ENCODE results near the gene SLC2A2.

The SLC2A2 gene

DNA sequence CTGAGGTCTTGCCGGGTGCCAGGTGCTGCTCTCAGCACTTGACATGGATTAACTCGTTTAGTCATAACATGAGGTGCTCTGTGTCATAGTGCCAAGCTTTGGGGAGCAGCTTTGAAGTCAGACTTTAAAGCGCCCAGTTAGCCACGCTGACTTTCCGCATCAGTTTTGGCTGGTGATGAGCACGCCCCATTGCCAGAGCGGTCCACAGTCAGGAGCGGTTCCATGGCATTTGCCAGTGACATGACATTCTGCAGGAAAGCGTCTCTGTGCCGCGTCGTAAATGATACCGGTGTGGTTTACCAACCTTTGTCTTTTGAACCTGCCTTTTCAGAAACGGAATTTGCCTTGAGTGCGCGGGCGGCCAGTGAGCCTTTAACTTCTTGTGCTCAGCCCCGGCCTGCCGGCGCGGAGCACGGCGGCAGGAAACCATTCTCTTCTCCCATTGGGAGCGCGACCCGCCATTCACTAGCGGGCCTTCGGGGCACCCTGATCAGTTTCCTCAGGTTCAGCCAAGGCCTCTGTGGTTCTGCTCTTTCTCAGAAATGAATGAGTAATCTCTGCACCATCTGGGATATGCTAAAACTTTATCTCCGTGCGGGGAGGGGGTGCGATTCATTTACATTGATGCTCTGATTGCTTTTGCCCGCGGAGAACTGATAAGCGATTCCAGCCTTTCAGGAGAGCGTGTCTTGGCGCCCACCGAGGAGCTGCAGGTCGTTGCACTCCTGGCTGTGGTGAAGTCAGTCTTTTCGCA, 1.7 kb upstream of the SLC2A2 start:
- peak; percentile 74 for DNase-seq

DNA sequence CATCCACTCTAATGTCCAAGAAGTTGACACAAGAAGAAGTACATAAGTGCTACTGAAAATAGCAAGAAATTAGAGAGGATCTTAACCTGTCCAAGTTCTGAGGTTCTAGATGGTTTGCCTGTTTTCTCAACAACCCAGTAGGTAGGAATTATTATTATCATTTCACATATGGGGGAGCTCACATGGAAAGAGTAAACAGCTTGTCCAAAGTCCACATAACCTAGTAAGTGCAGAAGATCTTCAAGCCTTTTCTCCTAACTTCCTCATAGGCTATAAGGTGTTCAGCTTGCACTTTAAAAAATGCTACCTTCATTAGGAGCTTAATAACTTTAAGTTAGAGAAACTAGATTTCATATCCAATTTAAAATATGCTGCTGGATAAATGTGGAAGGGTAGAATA, 3.0 kb downstream of the SLC2A2 start:
- DNase-seq = no peak

DNA sequence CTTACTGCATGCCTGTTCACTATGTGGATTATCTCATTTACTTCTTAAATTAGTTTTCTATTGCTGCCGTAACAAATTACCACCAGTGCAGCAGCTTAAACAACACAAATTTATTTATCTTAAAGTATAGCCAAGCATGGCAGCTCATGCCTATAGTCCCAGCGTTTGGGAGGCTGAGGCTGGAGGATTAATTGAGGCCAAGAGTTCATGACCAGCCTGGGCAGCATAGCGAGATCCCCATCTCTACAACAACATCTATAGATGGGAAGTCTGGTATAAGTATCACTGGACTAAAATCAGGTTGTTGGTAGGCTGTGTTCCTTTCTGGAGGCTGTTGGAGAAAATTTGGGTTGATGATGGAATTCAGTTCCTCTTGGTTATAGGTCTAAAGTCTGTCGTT, 5.1 kb downstream of the SLC2A2 start:
- no peak for DNase-seq

DNA sequence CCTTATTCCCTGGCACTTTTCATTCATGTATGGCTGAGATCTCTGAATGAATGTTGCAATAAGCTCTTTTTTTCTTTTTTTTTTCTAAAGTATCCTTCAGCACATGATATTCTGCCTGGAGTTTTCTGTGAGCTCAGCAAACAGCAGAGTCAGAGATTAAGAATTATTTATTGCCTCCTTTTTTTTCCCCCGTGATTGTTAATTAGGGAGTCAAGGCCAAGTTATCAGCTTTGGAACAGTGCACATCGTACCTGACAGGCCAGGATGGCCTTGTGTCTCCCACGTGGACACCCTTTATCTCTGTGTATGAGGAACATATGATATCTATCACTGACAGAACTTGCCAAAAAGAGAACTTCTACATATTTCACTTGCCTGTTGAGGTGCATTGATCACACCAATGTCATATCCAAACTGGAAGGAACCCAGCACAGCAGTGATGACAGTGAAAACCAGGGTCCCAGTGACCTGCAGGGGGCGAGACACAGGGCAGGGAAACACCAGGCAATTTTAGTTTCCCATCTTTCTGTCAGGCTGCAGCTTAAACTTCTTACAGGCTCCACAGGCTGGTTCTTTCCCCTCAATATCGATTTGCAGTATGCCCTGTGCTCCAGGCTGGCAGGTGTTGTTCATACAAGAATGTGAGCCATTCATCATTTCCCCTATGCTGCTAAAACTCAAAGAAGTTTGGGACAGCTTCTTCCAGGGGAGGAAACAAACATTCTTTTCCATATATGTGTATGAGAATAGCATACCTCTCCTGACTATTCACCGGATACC, 8.2 kb downstream of the SLC2A2 start:
- no peak for DNase-seq

GRCh38 chr3:171013822-171014748, 12.4 kb downstream of the SLC2A2 start:
- no peak for DNase-seq

GRCh38 chr3:171011873-171012336, 14.6 kb downstream of the SLC2A2 start:
- DNase-seq = no peak

DNA sequence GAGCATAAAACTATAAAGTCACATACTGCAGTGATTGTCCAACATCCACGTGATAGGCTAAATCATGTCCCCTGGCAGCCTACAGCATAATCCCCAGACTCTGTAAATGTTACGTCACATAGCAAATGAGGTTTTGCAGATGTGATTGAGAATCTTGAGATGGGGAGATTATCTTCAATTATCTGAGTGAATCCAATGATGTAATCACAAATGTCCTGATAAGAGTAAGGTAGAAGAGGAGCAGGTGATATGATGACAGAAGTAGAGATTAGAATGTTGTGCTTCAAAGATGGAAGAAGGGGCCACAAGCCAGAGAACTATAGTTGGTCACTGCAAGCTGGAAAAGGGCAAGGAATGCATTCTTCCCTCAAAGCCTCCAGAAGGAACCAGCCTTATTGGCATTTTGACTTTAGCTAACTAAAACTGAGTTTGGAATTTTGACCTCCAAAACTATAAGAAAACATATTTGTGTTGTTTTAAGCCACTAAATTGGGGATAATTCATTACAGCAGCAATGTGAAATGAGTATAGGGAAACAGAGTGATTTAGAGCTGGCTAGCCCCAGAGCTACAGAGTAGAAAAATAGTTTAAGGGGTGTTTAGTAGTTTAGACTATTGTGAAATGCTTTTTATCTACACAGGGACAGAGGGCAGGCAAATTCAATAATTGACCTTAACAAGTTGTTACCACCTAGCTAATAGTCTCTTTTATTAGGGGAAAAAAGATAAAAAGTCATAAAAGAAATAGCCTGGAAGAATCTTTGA, 15.2 kb downstream of the SLC2A2 start:
- DNase-seq = no peak

DNA sequence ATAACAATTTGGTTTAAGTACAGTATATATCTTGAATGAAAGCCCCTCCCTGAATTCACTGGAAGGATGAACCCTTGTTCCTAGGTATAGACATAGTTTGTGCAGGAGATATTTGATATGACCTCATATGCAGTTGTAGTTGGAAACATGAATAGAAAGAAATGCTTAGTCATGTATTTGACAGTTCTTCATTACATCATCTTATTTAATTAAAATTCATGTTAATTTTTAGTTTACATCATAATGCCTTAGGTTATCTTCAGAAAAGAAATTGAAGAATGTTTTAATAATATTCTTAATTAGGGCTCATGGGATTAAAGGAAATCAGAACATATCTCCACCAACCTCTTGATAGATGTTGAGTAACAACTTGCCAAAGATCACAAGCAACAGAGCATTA, 19.2 kb downstream of the SLC2A2 start:
- DNase-seq = no peak

DNA sequence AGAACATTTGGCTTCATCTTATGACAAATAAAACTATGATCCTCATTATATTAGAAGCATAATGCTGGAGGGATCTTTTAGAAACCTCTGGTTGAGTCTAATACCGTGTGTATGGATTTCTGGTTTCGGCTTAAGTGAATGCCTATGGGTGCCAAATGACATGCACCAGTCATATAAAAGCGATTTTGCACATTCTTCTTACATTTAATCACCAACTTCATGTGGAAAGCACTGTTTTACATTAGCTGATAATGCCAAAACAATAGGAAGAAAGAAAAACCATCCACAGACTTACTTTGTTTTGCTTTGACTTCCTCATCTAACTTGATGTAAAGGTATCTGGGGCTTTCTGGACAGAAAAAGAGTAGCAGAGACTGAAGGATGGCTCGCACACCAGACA, 20.9 kb downstream of the SLC2A2 start:
- no peak for DNase-seq

DNA sequence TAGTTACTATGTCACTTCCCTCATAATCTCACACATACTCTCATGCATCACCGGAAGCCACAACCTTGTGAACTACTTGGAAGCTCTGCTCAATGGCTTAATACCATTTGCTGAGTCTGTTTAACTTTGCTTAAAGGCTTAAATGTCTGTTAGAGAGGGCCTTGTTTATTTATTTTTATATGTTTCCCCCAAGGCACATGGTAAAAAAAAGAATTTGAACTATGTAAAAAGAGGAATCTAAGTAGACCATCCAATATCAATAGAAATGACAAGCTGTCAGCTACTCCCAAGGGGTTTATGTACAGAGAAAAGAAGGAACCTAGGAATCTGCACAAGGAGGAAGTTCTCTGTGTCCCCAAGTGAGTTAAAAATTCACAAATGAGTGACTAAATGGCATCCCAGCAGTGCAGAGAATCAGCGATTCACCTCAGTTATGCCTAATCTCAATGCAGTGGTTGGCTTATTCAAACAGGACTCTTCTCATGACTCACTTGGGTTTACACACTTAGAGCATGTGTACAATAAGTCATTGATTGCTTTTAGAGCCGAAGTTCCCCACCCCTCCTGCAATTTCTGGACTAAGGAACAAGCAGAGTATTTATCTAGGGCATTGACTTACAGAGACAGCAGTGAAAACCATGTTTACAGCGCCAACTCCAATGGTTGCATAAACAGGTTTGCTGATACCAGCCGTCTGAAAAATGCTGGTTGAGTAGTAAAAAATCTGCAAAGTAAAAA, 24.4 kb downstream of the SLC2A2 start:
- DNase-seq = no peak

- DNase-seq = no peak
Observed at GRCh38 chr3:171001250-171001893, 25.1 kb downstream of the SLC2A2 start.

DNA sequence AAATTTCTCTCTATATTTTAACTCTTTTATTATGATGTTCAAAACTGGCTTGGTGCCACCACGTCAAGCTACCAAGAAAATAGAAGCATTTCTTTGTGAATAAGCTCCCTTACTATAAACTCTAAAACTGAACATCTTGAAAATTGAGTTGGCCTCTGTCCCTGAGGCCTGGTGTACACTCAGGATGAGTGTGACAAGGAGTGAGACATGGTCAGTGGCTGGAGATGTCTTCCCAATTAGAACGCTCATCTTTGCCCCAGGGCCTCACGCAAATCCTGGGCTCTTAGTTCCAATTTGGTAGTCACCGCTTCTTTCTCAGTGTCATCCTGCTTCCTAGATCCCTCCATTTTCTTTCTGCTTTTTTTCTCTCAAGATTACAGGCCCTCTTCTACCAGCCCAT, 26.2 kb downstream of the SLC2A2 start:
- DNase-seq = no peak

DNA sequence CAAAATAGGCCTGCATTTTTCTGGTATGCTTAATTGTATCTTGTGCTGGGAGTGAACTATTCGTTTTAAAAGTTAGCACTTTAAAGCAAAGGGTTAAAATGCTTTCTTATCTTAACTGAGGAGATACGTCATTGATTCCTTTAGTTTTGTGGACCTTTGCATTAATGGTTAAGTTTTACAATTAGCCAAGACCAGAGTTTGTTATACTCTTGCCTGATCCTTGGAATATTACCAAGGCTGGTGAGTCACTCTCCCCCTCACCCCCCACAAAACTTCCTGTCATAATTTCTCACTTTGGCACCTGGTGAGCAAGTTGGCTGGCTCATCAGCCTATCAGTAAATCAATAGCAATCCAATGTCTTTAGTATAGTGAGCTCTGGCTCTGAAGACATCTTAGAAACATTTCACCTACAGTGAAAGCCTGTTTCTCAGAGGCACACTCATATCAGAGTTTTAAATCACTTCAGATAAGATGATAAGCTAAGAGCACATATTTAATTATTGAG, 26.7 kb downstream of the SLC2A2 start:
- DNase-seq = no peak

DNA sequence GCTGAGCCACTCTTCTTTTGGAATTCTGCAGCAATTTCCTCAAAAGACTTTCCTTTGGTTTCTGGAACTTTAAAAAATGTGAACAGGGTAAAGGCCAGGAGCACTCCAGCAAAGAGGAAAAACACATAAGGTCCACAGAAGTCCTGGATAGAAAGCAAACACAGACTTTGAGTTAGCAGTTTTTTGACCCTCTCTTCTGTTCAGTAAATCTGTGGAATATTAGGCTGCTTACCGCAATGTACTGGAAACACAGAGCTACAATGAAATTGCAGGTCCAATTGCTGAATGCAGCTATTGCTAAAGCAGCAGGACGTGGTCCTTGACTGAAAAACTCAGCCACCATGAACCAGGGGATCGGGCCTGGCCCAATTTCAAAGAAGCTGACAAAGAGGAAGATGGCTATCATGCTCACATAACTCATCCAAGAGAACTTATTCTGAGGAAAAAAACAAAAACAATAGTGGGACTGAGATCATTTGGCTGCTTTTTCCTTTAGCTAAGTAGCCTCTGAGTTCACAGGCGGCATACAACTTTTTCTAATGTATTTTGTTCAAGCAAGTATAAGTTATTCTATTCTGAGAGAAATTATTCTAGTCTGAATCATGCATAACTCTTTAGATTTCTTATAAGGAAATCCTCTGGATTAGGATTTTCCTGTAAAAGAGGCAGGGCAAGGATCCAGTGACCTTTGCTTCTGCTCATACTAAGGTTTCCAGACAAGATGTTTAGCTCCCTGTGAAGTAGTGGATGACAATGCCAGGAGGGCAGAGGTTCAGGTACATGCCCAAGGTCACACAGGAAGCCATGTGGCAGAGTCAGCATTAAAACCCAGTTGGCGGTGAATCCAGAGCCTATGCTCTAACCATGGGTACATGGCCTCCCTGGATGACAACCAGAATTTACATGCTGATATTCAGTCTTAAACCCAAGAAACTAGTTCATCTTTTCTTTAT, 28.3 kb downstream of the SLC2A2 start:
- no peak for DNase-seq

GRCh38 chr3:170992854-170993253, 33.7 kb downstream of the SLC2A2 start:
- DNase-seq = no peak

DNA sequence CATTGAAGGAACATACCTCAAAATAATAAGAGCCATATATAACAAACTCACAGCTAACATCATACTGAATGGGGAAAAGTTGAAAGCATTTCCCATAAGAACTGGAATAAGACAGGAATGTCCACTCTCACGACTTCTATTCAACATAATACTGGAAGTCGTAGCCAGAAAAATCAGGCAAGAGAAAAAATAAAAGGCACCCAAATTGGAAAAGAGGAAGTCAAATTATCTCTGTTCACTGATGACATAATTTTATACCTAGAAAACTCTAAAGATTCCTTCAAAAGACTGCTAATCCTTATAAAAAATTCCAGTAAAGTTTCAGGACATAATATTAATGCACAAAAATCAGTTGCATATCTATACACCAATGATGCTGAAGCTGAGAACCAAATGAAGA, 34.9 kb downstream of the SLC2A2 start:
- DNase-seq = no peak

- DNase-seq = no peak
Observed at GRCh38 chr3:170989100-170989648, 37.3 kb downstream of the SLC2A2 start.

DNA sequence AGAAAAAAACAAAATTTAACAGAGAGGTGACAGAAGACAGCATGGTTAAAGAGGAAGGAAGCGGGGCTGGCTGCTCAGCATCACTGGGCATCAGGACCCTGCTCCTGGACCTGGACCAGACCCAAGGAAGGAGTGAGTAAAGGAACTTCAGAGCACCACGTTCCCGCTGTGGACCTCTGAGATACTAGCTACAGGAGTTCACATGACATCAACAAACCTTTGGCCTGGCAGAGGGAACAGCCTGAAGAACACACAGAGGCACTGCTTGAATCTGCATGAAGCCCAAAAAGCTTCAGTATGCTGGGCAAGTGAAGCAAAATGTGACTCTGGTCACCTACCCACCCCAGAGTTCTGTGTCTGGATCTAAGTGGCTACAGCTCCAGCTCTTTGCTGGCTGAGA, 38.1 kb downstream of the SLC2A2 start:
- no peak for DNase-seq

DNA sequence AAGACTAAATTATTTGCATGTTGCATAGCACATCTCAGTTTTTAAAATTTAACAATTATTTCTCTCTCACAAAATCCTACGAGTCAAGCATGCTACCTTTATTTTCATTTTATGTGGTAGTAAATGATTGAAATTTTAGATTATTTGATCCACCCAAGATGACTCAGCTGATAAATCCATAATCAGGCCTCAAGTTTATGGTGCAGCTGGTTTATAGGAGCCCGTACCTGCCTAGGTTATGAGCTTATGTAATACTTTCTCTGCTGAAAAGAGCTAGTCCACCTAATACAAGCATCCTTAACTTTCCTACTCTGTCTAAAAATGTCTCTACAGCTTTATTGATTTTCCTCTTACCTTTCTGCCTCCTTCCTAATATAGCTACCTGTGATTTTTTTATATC, 41.2 kb downstream of the SLC2A2 start:
- DNase-seq = no peak

Measured in activated CD8-positive, alpha-beta memory T cell treated with anti-CD3 and anti-CD28 coated beads, Interleukin-2, amount 50 U/mL, for 48 hours (primary cell).